NCI-H524 (cell line): ENCODE data around the gene PDE11A.

Source experiments
- DNase-seq, 2 experiments: peaks; one replicate each; lab custom pipeline; 2025; lab: John Stamatoyannopoulos, UW

PDE11A gene

DNA sequence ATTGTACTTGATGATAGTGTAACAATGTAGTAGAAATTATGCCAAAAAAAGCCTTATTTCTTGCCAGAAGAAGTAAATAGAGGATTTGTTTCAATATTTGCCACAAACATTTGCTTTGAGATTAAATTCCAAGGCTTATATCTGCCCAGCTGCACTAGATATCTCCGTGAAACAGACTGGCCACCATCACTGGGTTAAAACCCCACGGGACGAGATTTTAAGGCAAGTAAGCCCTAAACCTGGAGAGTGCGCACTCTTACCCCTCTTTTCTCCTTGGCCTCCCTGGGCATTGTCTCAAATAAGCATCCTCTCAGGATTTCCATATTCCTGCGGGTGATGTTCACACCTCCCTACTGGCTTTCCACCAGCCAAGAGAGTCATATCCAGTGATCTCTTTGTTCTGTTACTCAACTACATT, 345.6 kb downstream of the PDE11A start:
- DNase-seq, result no peak

DNA sequence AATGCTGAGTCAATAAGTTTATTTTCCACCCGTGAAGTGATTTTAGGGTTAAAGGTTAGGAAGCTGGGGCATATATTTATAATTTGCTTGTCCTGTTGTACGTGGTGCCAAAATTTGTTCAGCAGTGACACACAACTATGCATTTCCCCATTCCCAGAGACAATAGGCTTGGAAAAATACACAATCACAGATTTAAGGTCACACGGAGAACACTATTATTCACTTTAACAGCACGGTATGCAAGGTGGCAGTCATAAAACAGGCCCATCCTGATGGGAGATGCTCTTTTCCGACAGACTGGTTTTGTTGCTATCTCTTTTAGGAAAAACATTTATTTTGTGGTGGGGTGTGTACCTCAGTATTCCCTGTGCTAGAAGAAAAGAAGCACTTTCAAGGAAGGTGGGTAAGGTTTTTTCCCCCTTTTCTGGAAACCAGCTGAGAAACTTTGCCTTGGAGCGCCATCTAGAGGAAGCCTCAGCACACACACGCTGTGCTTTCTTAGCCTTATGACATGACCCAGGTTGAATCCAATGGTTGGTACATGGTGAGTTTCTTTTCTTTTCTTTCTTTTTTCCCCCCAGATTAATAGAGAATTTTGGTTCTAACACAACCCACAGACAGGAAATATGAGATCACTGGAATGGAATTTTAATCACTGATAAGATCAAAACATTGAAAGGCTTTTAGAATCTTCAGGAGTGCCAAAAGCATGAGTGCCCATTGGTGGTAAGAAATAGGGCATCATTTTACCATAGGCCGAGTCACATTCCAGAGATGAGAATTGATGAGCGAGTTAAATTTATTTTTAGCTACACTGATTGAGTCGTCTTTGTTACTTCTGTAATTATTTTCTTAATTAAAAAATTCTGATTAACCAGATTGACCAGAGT, 347.9 kb downstream of the PDE11A start:
- DNase-seq, result peak; percentile 24 to 58

DNA sequence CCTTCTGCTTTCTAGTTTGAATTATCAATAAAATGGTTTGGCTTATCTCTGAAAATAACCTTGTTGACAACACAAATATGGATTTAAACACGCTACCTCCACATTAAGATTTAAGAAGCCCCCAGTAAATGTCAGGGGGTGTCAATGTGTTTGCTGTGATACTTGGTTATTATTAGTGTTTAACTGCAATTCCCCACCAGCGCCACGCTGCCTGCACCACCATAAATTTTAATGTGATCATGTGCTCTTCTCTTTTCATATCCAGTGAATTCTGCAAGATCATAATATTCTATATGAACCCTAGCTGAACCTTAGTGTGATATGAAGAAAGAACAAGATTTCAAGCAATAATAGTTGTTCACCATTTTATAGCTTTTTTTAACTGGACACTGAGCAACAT, 349.3 kb downstream of the PDE11A start:
- DNase-seq, result no peak

GRCh38 chr2:177721818-177722567, 350.6 kb downstream of the PDE11A start:
- DNase-seq, result no peak

GRCh38 chr2:177721087-177721486, 351.5 kb downstream of the PDE11A start:
- DNase-seq, result no peak

GRCh38 chr2:177717831-177718618, 354.6 kb downstream of the PDE11A start:
- DNase-seq, result no peak

GRCh38 chr2:177716484-177716883, 356.1 kb downstream of the PDE11A start:
- DNase-seq, result no peak

DNA sequence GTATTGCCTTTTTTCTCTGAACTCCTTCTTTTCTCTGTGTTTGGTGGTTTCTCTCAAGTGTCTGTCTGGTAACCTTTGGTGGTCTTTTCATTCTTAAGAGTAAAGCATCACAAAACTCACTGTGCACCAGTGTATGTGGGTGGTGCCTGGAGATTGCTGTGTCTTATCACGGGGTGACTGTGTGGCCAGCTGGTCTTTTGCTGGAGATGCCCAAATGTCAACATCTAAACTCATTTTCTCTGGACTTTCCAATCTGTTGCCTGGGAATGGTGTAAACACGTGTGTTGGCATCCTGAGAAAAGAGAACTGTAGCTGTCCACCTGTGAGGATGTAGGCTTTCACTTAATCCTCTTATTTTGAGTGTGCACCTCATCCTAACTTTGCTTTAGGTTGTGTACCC, 356.8 kb downstream of the PDE11A start:
- DNase-seq, result no peak

DNA sequence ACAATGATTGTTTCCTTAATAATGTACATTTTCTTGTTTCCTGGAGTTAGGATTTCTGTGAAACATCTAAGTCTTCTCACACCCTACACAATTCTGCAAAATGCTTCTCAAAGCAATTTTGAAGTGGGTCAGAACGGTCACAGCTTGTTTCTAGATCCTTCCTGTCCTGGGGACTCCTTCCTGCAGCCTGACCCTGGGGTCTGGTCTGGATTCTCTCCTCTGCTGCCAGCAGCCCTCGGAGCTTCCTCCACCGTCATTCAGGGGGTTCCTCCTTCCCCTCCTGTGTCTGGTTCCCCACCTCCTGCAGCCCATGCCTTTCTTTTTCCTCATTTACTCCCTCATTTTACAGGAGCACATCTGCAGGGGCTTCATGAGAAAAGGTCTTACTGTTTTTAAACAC, 357.9 kb downstream of the PDE11A start:
- no peak for DNase-seq

DNA sequence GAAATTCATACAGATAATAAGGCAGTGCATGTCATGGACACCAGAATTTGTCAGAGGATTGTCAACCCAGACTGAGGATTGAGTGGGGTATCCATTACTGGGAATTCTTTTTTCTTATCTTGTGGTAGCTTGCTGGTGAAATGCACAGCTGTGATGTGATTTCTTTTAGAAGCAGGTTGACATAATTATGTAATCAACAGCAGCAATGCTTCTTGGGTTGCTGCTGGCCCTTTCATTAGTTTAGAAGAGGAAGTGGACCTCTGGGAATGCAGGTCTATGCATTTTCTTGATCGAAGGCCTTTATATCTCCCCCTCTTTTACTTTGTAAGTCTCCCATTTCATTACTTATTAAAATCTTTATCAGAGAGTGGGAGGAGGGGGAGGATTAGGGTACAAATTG, 360.1 kb downstream of the PDE11A start:
- DNase-seq, result no peak

GRCh38 chr2:177711483-177712265, 360.9 kb downstream of the PDE11A start:
- no peak for DNase-seq

DNA sequence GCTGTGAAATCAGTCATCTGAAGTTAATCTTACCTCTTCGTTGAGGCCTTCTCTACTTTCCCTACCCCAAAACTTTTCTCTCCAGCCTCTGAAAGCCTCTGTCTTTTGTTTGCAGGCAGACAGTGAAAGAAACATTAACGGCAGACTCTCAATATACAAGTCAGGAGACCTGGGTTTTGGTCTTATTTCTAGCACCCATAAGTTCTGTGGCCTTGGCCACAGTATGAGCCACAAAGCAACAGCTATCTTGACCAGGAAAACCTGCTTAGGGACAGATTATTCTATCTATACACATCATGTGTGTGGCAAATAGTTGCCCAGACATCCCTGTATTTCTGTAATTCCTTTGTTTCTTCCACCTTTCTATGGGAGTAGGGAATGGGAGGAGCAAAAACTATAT, 361.7 kb downstream of the PDE11A start:
- no peak for DNase-seq

GRCh38 chr2:177709986-177710401, 362.6 kb downstream of the PDE11A start:
- peak in 1 of 2 experiments; percentile 6 for DNase-seq

DNA sequence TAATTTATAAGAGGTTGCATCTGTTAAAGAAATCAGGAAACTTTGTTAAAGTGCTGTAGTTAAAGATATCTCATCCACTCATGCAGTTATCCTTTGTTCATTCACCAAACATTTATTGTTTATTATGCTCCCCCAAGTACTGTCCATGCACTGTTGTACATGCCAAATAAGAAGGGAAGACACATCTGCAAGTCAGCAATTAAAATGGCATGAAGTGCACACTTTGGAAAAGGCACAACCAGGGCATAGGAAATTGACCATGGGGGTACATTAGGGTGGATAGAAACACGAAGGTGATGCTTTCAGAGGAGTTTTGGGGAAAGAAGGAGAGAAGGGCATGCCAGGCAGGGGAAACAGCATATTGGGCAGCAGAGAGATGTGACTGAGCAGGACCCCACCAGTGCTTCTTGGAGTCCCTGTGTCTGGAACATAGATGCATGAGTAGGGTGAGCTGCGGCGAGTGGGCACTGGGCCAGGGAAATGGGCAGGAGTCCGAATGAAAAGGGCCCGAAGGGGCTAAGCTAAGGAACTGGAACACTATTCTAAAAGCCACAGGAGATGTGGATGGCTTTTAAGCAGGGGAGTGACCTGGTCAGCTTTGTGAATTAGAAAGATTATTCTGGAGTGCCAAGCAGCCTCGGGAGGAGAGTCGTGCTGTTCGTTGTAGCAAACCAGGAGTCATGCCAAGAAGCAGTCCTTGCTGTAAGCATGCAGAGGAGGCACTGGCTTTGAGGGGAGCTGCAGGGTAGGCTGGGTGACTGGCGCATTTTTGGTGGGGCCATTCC, 363.7 kb downstream of the PDE11A start:
- no peak for DNase-seq

DNA sequence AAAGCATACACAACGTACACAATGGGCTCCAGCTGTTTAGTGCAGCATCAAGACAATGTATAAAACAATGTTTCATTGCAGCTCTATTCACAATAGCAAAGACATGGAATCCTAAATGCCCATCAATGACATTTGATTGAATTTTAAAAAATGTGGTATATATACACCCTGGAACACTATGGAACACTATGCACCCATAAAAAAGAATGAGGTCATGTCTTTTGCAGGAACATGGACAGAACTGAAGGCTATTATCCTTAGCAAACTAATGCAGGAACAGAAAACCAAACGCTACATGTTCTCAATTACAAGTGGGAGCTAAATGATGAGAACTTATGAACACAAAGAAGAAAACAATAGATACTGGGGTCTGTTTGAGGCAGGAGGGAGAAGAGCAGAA, 364.5 kb downstream of the PDE11A start:
- DNase-seq, result no peak

GRCh38 chr2:177705511-177706173, 366.9 kb downstream of the PDE11A start:
- DNase-seq, result no peak

DNA sequence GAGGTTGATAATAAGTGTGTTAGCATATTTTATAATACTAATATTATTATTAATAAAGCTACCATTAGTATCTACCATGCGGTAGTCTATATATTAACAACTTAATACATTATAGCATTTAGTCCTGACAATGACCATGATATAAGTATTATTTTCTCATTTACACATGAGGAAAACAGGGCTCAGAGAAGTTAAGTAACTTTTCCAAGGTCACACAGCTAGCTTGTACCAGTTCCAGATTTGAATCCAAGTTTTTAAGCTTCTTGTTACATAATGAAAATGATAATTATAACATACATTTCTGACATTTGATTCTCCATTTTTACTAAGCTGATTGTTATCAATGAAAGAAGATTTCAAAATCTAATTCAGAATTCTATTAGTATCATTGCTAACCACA, 369.4 kb downstream of the PDE11A start:
- DNase-seq, result no peak

GRCh38 chr2:177698281-177698680, 374.3 kb downstream of the PDE11A start:
- no peak for DNase-seq

GRCh38 chr2:177694348-177694747, 378.2 kb downstream of the PDE11A start:
- no peak for DNase-seq

GRCh38 chr2:177693658-177694339, 378.8 kb downstream of the PDE11A start:
- no peak for DNase-seq
